OCI-LY7 (cell line): Measurements from ENCODE around the gene AGO1.

Experiments
- EZH2phosphoT487 ChIP-seq: fragments of 200-600 bp; sonication (generic); IDR thresholded peaks from 2 replicates; pipeline ENCODE4 v1.6.1; 2018; ENCODE audit warnings: low read depth, borderline replicate concordance, mild to moderate bottlenecking, mixed run types, antibody characterized with exemption, low read length, moderate library complexity, mixed read lengths
- TF ChIP-seq, protein P1 (sequence below): fragments of 200-600 bp; sonication (generic); conservative IDR thresholded peaks from 2 replicates; pipeline ENCODE4 v1.5.1; 2014; ENCODE audit warnings: mild to moderate bottlenecking, antibody characterized with exemption, low read length, moderate library complexity, mixed read lengths

DNA sequence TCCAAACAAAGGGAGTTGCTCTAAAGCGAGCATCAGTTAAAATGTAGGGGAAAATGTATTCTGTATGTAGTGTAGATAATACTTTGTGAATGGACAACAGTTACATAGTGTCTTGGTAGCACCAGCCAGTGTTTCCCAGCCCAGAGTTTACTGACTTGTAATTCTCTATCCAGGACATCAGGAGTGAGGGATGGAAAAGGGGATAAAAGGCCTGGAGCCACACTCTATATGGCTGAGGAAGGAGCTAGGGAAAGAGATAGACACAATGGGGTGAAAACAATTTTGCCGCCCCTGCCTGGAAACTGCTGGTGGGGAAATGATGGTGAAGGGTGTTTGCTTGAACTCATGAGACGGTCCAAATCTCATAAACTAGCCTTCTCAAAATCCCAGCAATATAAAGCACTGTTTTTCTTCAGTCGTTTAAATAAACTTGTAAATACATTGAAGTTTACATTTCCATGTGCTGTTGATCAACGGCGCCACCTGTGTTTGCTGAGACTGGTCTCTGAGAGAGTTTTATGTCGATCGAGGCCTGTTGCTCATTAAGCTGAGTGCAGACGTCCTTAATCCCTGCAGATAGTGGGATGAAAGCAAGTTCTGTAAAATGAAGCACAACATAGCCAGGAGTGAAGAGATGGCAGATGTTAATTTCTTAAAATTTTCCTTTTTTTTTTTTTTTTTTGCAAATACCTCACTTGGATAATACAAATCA is 27.9 kb upstream of the AGO1 start:
- TF ChIP-seq, protein P1, sequence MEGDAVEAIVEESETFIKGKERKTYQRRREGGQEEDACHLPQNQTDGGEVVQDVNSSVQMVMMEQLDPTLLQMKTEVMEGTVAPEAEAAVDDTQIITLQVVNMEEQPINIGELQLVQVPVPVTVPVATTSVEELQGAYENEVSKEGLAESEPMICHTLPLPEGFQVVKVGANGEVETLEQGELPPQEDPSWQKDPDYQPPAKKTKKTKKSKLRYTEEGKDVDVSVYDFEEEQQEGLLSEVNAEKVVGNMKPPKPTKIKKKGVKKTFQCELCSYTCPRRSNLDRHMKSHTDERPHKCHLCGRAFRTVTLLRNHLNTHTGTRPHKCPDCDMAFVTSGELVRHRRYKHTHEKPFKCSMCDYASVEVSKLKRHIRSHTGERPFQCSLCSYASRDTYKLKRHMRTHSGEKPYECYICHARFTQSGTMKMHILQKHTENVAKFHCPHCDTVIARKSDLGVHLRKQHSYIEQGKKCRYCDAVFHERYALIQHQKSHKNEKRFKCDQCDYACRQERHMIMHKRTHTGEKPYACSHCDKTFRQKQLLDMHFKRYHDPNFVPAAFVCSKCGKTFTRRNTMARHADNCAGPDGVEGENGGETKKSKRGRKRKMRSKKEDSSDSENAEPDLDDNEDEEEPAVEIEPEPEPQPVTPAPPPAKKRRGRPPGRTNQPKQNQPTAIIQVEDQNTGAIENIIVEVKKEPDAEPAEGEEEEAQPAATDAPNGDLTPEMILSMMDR: peak; percentile 59
- no peak for TF ChIP-seq EZH2phosphoT487
